Cardiac muscle cell (in vitro differentiated cells and primary cell): ENCODE results near the gene DRC1. TPM values are rescaled to one million over a fixed set of nuclear protein-coding genes. Genes with fewer than 3 reads are reported as not detected.

ENCODE experiments used
- DNase-seq, 2 donors: peaks; one replicate each; pipeline versions ENCODE4 v3.0.0 to v3.0.0-alpha.2; 2010 to 2017; ENCODE audit warnings: low read depth in 1 of 2, low spot score in 1 of 2
- H3K27ac ChIP-seq: fragments of 200-600 bp; sonication (generic); 2 replicates; pipeline ENCODE4 v1.5.1; 2016
- H3K27me3 ChIP-seq: fragments of 200-600 bp; sonication (generic); 2 replicates; pipeline ENCODE4 v1.6.0; 2016; ENCODE audit warnings: control low read depth
- H3K36me3 ChIP-seq: fragments of 200-600 bp; sonication (generic); 2 replicates; pipeline ENCODE4 v1.5.1; 2016; ENCODE audit warnings: control low read depth
- H3K4me1 ChIP-seq: fragments of 200-600 bp; sonication (generic); 2 replicates; pipeline ENCODE4 v1.8.1; 2017; ENCODE audit warnings: low read depth, mild to moderate bottlenecking, mixed run types
- H3K4me3 ChIP-seq: fragments of 200-600 bp; sonication (generic); 2 replicates; pipeline ENCODE4 v1.5.1; 2016; ENCODE audit warnings: mild to moderate bottlenecking
- H3K9me3 ChIP-seq: fragments of 200-600 bp; sonication (generic); 2 replicates; pipeline ENCODE4 v1.5.1; 2017; ENCODE audit warnings: low read depth, mild to moderate bottlenecking, control low read depth
- CTCF ChIP-seq: IDR thresholded peaks from 2 replicates; pipeline ENCODE4 v1.5.1; 2012; ENCODE audit warnings: low read depth, mild to moderate bottlenecking, low read length
- polyA plus RNA-seq: library from polyadenylated mRNA; unstranded; fragments of >200 nt; fragmentation: Nextera tagmentation; extraction: Ambion mirVana; gene quantifications from 2 replicates; pipeline ENCODE4 v1.2.1, GENCODE V29; 2016
- total RNA-seq: library from RNA; depleted of rRNA; stranded (reverse); fragments of >200 nt; gene quantifications from 2 replicates; pipeline ENCODE4 v1.2.3, GENCODE V29; 2016

DRC1 gene
- total and polyA plus RNA-seq, 2 experiments from 2014 or later: not detected

DNA sequence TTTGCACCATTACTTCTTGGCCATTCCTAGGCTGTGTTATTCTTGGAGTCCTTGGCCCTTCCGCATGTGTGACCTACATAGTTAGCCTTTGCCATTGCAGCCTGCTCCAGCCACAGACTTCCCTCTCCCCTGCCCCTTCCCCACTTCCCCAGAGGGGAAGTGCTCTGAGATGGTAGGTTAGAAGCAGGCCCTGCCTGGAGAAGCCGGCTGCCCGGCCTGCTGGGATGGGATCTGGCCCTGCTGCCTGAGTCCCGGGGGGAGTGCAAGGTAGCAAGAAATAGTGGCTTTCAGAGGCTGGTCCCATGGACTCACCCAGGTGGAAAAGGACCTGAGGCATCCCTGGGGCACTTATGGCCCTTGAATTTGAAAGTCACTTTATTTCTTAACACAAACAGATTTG lies 104.6 kb downstream of the DRC1 start:
- no peak overlapping the region for H3K4me3 ChIP-seq
- no peaks in the 10 kb centered on the region for H3K9me3 ChIP-seq
- no peaks in the 10 kb centered on the region for H3K36me3 ChIP-seq
- TF ChIP-seq CTCF: no peak
- H3K27ac ChIP-seq: no peak overlapping the region
- no peak for DNase-seq
- H3K4me1 ChIP-seq: no peaks in the 10 kb centered on the region
- peaks cover 24% of the 10 kb centered on the region for H3K27me3 ChIP-seq

Other genes with a start within 250 kb of the DRC1 start
- 1.2 and 1.6 TPM in 2 replicates for gene GAREM2, start 228.8 kb upstream of the DRC1 start, total RNA-seq
- gene GAREM2, start 228.8 kb upstream of the DRC1 start, polyA plus RNA-seq: 0.84 and 2.8 TPM in 2 replicates
- 149 and 154 TPM in 2 replicates for gene HADHA, start 157.3 kb upstream of the DRC1 start, total RNA-seq
- 197 and 223 TPM in 2 replicates for gene HADHA, start 157.3 kb upstream of the DRC1 start, polyA plus RNA-seq
- 108 and 118 TPM in 2 replicates for gene HADHB, start 157.0 kb upstream of the DRC1 start, total RNA-seq
- 189 and 229 TPM in 2 replicates for gene HADHB, start 157.0 kb upstream of the DRC1 start, polyA plus RNA-seq
- gene SELENOI, start 55.8 kb upstream of the DRC1 start, total RNA-seq: 9.3 and 13.7 TPM in 2 replicates
- gene SELENOI, start 55.8 kb upstream of the DRC1 start, polyA plus RNA-seq: 8.1 and 10.4 TPM in 2 replicates
- gene ADGRF3, start 55.1 kb upstream of the DRC1 start, total RNA-seq: 0.11 and 0.12 TPM in 2 replicates
- 0.33 and 0.56 TPM in 2 replicates for gene ADGRF3, start 55.1 kb upstream of the DRC1 start, polyA plus RNA-seq
- 0.04 TPM in 1 of 2 replicates, not detected in the other for gene OTOF, start 76.2 kb downstream of the DRC1 start, total RNA-seq
- gene OTOF, start 76.2 kb downstream of the DRC1 start, polyA plus RNA-seq: 0.30 TPM in 1 of 2 replicates, not detected in the other
- gene CIB4, start 239.4 kb downstream of the DRC1 start, total RNA-seq: 0.49 TPM in 1 of 2 replicates, not detected in the other
- not detected in 2 replicates for gene CIB4, start 239.4 kb downstream of the DRC1 start, polyA plus RNA-seq